Fibroblast of the aortic adventitia (primary cell): ENCODE measurements around the gene RPL15. TPM values are rescaled to one million over a fixed set of nuclear protein-coding genes. Genes with fewer than 3 reads are reported as not detected.

Experiments used
- DNase-seq: peaks from one replicate; pipeline ENCODE4 v3.0.0-alpha.2; 2010; ENCODE audit warnings: low read depth
- H3K4me3 ChIP-seq: 2 replicates; pipeline ENCODE4 v1.5.1; 2011; ENCODE audit warnings: low read depth, mild to moderate bottlenecking, control low read depth, low read length, moderate library complexity
- CTCF ChIP-seq: IDR thresholded peaks from 2 replicates; pipeline ENCODE4 v1.5.1; 2011; ENCODE audit warnings: mild to moderate bottlenecking, low read length, control low read depth, inconsistent platforms; ENCODE audit not compliant: insufficient read depth
- total RNA-seq: library from RNA; depleted of rRNA; stranded (reverse); fragments of >200 nt; gene quantifications from 2 replicates; pipeline ENCODE4 v1.2.3, GENCODE V29; 2012; ENCODE audit warnings: low replicate concordance

RPL15 gene
- total RNA-seq, 1 donor: 2,953 TPM

- no peak for DNase-seq
- H3K4me3 ChIP-seq: peak overlapping the region; percentile 79
- TF ChIP-seq CTCF: no peak
These were observed 27.3 kb downstream of the RPL15 start for GRCh38 chr3:23944007-23944783.

- TF ChIP-seq CTCF: no peak
- peak within 1 kb of the TSS; percentile 84 for H3K4me3 ChIP-seq
- peak; percentile 69 for DNase-seq
These were observed 28.1 kb downstream of the RPL15 start, which contains the start of gene NR1D2 for GRCh38 chr3:23944861-23945662. Gene NR1D2, plus strand, starts transcription at chr3:23945286. Its CDS starts 293 bp downstream, at chr3:23945579.

GRCh38 chr3:23945663-23945912 lies 28.7 kb downstream of the RPL15 start:
- H3K4me3 ChIP-seq: peak overlapping the region; percentile 79
- no peak for DNase-seq
- no peak for TF ChIP-seq CTCF

- no peak for TF ChIP-seq CTCF
- H3K4me3 ChIP-seq: peak overlapping the region; percentile 84
- DNase-seq: peak; percentile 91
These were observed 29.2 kb downstream of the RPL15 start for GRCh38 chr3:23945913-23946687.

- DNase-seq: peak; percentile 57
- TF ChIP-seq CTCF: no peak
- no peak overlapping the region for H3K4me3 ChIP-seq
These were observed 31.8 kb downstream of the RPL15 start for GRCh38 chr3:23948761-23949160.

- DNase-seq: no peak
- H3K4me3 ChIP-seq: no peak overlapping the region
- no peak for TF ChIP-seq CTCF
These were observed 32.9 kb downstream of the RPL15 start for GRCh38 chr3:23949784-23950183.
